RWPE1 (cell line): ENCODE results near the gene PTPRN2.

Experiments used
- CTCF ChIA-PET: fragments of 350-600 bp; sonication (Branson Sonifier 250); formaldehyde crosslinking; extraction: SDS; loops from one replicate; lab custom pipeline; 2021; lab: Yijun Ruan, JAX
- POLR2A ChIA-PET: fragments of 400-600 bp; formaldehyde crosslinking; extraction: SDS; loops from one replicate; lab custom pipeline; 2020; ENCODE audit warnings: antibody characterized with exemption; ENCODE audit not compliant: low non-redundant PET; lab: Yijun Ruan, JAX
- DNase-seq: peaks from one replicate; pipeline ENCODE4 v3.0.0; 2012; ENCODE audit warnings: low spot score
- H3K27ac ChIP-seq: fragments of 450-650 bp; 2 replicates; pipeline ENCODE4 v1.5.1; 2017
- CTCF ChIP-seq: fragments of 450-650 bp; conservative IDR thresholded peaks from 2 replicates; pipeline ENCODE4 v1.5.1; 2017; ENCODE audit warnings: low read depth, mild to moderate bottlenecking

The PTPRN2 gene

GRCh38 chr7:157800281-157800680, 787.3 kb downstream of the PTPRN2 start:
- TF ChIP-seq CTCF, result no peak
- ChIA-PET POLR2A (no interaction called here), CTCF (no interaction called here)
- no peak for DNase-seq
- H3K27ac ChIP-seq, result no peak overlapping the region

DNA sequence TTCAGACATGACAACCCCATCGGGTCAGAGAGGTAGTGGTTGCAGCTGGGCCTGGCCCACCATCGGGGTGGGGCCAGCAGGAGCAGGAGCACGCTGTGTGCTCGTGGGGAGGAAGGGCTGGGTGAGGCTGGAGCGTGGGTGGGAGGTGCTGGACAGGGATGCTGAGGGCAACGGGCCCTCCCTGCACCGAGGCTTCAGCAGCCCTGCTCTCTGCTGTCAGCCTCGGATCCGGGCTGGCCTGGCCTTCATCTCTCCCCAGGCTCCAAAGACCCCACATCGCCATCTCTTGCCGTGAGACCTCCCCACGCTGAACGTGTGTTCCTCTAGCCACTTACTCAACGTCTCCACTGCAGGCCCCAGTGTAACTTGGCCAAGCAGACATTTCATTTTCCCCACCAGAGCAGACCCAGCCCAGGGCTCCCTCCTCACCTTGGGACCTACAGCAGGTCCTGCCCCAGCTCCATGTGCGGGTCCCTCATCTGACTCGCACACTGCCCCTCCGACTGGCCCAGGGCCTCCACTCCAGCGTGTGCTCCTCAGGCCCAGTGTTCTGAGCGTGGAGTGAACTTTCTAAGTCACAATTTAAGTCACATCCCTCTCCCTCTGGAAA, 788.4 kb downstream of the PTPRN2 start:
- ChIA-PET POLR2A (no interaction called here), CTCF (no interaction called here)
- DNase-seq, result no peak
- no peak for TF ChIP-seq CTCF
- no peak overlapping the region for H3K27ac ChIP-seq

DNA sequence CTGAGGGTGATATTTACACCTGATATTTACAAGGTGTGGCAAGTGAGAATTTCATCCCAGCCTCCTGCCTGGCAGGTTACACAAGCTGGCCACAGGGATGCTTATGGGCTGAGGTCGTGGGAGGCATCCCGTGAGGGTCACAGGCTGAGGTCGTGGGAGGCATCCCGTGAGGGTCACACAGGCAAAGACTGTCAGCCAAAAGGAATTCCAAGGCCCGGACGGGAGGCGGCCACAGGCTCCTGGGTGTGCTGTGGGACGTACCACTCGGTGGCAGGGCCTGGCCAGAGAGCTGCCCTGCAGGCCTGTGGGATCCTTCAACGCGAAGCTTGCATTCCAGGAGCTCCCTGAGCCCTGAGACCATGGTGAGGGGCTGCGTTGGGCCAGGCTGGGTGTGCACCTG, 790.3 kb downstream of the PTPRN2 start:
- no peak for TF ChIP-seq CTCF
- ChIA-PET POLR2A (no interaction called here), CTCF (no interaction called here)
- DNase-seq, result no peak
- H3K27ac ChIP-seq, result no peak overlapping the region

DNA sequence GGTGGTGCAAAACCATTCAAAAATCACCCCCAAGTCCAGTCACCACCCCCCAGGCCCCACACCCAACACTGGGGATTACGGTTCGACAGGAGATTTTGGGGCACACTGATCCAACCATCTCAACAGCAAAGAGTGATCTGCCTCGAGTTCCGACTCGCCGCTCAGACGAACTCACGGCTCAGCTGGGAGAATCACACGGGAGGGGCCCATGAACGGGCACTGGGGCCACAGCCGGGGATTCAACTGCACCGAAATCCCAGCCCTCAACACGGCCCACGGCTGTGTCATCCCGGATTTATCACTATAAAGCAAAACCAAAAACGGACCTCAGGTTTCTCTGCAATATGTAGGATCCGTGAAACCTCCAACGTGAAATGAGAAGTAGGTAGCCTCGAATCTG, 790.8 kb downstream of the PTPRN2 start:
- TF ChIP-seq CTCF, result no peak
- DNase-seq, result no peak
- POLR2A ChIA-PET, result no interaction called here
- CTCF ChIA-PET, result no interaction called here
- H3K27ac ChIP-seq, result no peak overlapping the region

DNA sequence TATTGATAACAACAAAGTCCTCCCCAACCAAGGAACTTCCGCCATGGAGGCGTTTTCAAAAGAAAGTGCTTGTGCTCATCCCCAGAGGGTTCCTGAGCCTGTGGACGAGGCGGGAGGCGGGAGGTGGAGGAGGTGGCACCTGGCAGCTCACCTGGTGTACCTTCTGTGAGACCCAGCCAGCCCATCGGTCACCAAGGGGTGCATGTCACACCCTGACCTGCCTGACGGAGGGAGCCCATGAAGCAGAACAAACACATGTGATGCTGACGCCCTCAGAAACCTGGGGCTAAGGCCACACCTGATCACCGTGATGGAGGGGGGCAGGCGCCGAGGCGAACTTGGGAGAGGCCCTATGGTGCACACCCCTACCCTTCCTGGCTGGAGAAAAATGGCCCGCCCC, 792.0 kb downstream of the PTPRN2 start:
- no peak overlapping the region for H3K27ac ChIP-seq
- POLR2A ChIA-PET, result no interaction called here
- CTCF ChIA-PET, result interaction anchor here (0.7 kb wide), 1 partner anchor 80 kb away, joined by 3 read pairs; no protein-coding TSS in a partner anchor
- no peak for TF ChIP-seq CTCF
- DNase-seq, result no peak

DNA sequence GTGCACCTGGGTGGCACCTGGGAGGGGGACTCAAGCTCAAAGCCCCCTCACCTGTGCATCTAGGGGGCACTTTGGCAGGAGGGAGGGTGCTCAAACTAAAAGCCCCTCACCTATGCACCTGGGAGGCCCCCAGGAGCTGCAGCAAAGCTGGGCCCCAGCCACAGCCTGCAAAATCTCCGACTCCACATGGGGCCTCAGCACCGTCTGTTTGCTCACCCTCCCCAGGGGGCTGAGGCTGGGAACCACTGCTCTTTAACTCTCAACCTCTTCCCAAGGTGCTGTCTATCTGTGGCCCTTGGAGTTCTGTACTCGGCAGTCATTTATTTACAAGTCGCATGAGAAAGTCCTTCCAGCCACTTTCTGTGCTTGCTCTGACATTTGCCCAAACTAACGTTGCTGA, 792.4 kb downstream of the PTPRN2 start:
- TF ChIP-seq CTCF, result no peak
- POLR2A ChIA-PET, result no interaction called here
- CTCF ChIA-PET, result interaction anchor here (0.7 kb wide), 1 partner anchor 81 kb away, joined by 3 read pairs; no protein-coding TSS in a partner anchor
- no peak overlapping the region for H3K27ac ChIP-seq
- no peak for DNase-seq
